DMS79 treated with DMSO at 0.1 percent for 48 hours (cell line): ENCODE measurements around the gene CPTP.
"Not testable (repeated sequence)": the region's sequence is repeated elsewhere in the genome, so short reads cannot be mapped to it uniquely, and the experiment has no call there.

Experiments
- DNase-seq: peaks from one replicate; lab custom pipeline; 2025; lab: John Stamatoyannopoulos, UW

The CPTP gene

DNA sequence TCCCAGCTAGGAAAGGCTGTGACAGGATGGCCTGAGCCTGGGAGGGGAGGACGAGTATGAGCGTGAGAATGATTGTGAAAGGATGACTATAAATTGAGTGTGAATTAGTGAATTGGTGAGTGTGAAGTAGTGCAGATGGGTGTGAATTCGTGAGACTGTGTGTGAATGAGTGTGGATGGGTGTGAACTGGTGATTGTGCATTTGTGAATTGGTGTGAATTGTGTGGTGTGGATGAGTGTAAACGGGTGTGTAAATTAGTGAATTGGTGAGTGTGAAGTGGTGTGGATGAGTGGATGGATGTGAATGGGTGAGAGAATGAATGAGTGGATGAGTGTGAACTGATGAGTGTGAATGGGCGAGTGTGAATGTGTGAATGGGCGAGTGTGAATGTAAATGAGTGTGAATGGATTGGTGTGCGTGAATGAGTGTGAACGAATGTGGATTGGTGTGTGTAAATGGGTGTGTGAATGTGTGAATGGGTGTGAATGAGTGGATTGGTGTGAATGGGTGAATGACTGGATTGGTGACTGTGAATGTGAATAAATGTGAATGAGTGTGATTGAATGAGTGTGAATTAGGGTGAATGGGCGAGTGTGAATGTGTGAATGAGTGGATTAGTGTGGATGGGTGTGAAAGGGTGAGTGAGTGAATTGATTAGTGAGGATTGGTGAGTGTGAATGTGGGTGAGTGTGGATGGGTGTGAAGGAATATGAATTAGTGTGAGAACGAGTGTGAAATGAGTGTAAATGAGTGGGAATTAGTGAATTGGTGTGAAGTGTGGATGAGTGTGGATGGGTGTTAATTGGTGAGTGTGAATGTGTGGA lies 41.5 kb downstream of the CPTP start:
- DNase-seq = no peak

DNA sequence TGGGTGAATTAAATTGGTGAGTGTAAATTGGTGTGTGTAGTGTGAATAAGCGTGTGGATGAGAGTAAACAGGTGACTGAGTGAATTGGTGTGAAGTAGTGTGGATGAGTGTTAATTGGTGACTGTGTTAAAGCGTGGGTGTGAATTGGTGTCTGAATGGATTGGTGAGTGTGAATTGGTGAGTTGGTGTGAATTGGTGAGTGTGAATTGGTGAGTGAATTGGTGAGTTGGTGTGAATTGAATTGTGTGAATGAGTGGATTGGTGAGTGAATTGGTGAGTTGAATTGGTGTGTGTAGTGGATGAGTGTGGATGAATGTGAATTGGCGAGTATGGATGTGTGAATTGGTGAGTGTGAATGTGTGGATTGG lies 42.1 kb downstream of the CPTP start:
- no peak for DNase-seq

- no peak for DNase-seq
Observed at GRCh38 chr1:1367315-1367714, 42.7 kb downstream of the CPTP start.

- DNase-seq = not testable (repeated sequence)
Observed at GRCh38 chr1:1370094-1370493, 45.5 kb downstream of the CPTP start.

DNA sequence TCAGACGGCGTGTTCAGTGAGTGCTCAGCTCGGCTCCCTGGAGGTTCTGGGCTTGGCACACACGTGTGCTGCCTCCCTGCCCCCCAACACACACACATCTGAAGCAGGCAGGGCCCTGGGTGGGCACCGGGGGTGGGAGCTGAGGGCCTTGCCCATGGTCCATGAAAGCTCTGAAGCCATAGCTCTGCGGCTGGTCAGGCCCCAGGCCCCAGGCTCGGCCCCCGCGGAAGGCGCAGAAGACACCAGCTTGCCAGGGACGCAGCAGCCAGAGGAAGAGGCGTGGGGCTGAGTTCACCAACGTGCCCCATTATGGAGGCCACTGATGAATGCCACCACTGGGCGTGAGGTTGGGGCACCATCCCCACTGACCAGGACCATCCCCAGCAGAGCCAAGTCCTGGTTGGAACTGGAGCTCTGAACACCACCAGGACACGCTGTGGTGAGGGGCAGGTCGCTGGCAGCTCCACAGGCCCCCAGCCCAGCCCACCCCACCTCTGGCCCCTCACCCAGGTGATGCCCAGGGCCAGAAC lies 46.2 kb downstream of the CPTP start:
- no peak for DNase-seq

DNA sequence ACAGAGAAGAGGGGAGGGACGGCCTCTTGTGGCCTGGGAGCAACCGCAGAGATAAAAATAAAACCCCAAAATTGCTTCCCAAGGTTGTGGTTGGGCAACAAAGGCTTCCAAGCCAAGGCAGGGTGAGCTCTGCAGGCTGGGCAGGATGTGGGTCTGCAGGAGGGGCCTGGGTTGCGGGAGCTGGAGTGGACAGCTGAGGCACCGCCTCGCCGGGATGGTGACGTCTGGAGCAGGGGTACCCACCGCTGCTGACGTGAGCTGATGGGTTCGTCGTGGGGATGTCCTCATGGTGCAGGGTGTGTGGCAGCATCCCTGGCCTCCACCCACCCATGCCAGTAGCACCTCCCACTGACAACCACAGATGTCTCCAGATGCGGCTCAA lies 46.8 kb downstream of the CPTP start:
- DNase-seq = no peak

DNA sequence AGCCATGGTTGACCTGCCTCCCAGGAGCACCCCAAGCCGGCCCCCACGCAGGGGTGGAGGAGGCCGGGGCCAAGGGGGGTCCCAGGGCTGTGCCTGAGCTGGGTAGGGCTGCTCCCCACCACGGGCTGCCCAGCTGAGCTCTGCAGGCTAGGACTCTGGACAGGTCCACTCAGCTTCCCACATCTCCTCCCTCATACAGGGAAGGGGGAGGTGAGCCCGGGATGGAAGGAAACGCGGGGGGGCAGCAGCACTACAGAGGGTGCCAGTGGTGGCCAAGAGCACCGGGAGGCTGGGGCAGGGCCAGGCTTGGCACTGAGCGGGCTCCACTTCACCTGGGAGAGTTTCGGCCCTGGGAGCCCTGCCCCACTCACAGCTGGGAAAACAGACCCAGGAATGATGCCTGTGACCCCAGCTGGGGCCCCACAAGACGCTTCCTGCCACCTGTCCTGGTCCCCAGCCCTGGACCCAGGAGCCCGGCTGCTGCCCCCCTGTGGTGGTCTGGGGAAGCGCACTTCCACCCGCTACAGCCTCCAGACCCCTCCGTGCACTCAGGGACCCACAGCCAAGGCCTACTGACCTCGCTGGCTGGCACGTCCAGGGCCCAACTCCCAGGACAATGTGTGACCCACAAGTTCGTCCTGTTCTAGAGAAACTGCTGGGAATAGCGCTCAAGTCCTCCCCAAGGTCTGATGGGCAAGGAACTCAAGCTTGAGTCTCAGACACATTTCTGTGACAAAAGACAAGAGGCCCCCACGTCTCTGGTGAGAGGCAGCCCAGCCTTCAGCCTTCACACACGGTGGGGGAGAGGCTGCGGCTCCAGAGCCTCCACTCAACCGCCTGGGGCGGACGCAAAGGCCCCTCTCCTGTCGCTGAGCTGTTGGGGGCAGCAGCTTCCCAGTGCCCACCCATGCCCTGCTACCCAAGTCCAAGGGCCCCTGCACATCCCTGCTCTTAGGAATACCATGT lies 47.4 kb downstream of the CPTP start:
- peak; percentile 16 for DNase-seq

DNA sequence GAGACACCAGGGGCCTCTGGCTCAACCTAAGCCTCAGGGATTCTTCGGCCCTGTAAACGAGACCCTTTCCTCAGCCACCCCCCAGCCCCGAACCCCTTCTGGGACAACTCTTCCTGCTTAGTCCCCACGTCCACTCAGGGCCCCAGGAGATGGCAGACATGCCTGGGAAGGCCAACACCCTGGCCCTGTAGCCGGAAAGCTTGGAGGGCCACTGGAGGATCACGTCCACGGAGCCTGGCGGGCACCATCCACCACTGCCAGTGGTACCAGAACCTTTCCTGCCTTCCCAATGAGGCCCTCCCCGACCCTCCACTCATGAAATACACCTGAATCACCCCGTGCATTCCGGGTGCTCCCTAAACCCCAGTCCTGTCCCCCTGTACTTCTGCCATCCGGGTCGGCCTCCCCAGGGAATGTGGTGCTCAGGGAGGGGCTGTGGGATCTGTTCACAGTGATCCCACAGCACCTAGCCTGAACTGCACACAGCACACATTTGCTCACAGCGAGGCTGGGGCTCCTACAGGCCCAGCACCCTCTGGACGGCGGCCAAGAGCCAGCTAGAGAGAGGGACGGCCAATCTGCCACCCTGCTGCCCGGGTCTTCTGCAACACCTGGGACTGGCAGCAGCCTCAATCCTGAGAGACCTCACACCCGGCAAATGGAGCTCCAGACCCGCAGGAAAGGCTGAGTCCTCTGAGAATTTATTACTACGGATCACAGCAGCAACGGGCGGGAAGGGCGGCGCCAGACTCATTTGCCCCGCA lies 48.6 kb downstream of the CPTP start:
- DNase-seq = no peak

GRCh38 chr1:1373815-1374588 lies 49.4 kb downstream of the CPTP start:
- no peak for DNase-seq

GRCh38 chr1:1374589-1374928 lies 50.0 kb downstream of the CPTP start:
- no peak for DNase-seq

DNA sequence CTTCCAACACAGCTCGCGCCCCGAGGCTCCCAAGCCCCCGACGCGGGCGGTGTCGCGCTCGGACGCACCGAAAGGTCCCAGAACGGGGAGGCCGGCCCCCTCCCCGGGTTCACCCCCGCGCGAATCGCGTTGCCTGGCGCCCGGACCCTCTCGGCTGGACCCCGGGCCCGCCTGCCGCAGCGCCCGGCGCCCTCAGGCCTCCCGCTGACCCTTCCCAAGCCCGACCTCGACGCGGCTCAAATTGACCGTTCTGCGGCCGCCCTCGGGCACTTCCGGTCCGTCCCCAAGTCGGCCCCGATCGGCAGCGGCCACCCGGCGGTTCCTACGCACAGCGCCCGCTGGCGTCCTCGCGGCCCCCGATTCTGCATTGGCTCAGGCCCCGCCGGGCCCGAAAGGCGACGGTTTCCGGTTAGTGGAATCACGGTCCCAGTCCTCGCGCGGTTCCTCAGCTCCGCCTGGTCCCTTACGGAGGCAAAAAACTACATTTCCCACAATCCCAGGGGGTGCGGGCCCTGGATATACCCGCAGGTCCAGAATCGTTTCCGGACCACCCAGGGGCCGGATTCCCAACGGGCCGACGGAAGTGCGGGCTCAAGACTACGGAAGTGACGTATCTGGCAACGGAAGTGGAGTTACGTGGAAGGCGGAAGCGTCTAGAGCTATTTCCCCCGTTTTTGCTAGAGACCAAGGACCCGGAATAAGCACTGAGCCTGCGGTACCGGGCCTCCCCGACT lies 50.5 kb downstream of the CPTP start, which contains the start of gene AURKAIP1:
Gene AURKAIP1, minus strand, starts transcription at position 279 of the 734 bp plus-strand sequence. CDS start 451 bp downstream, outside the sequence.
- DNase-seq = peak; percentile 99

DNA sequence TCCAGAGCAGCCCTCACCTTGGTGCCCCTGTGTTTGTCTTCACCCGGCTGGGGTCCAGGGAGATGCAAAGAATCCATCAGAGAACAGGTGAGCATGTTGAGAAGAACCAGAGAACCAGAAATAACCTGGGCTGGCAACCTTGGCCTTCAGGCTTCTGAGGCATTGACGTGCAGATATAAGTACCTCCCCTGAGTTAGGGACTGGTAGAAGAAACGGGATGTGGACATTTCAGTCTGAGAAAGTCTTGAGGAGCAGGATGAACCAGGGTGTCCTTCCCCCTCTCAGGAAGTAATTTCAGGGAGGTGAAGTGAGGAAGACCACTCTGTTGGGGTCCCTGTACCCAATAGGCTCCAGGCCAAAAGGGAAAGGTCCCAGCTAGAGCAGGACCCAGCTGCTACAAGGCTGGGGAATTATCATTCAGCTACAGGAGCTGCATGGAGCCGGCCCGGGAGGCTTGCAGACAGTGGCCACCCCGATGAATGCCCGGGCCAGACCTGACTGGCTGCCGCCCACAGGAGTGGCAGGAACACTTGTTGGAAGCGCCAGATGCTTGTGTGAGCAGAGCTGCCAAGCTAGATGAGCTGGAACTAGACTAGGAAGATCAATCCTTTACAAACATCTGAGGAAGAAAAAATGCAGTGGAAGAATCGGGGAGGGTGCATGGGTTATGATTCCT lies 52.1 kb downstream of the CPTP start:
- no peak for DNase-seq

- DNase-seq = no peak
Observed at GRCh38 chr1:1377540-1378205, 53.1 kb downstream of the CPTP start.
